Measurements from ENCODE around the gene SLC22A23.

Gene SLC22A23

GRCh38 chr6:3304500-3305215 lies 152.2 kb downstream of the SLC22A23 start:
- DNase-seq (ENCODE audit: extremely low read depth, low read depth), result no peak
- no peak overlapping the region for H3K4me3 ChIP-seq (replicated peaks; ENCODE audit: low read depth, low read length)
- no peak for TF ChIP-seq CTCF (IDR thresholded peaks at IDR 0.05; ENCODE audit: low read depth, low read length, missing control alignments)

GRCh38 chr6:3303795-3304411 lies 152.9 kb downstream of the SLC22A23 start:
- DNase-seq (ENCODE audit: extremely low read depth, low read depth), result no peak
- TF ChIP-seq CTCF (IDR thresholded peaks at IDR 0.05; ENCODE audit: low read depth, low read length, missing control alignments), result no peak
- H3K4me3 ChIP-seq (replicated peaks; ENCODE audit: low read depth, low read length), result no peak overlapping the region

GRCh38 chr6:3301506-3301905 lies 155.3 kb downstream of the SLC22A23 start:
- no peak for DNase-seq (ENCODE audit: extremely low read depth, low read depth)
- TF ChIP-seq CTCF (IDR thresholded peaks at IDR 0.05; ENCODE audit: low read depth, low read length, missing control alignments), result no peak
- no peak overlapping the region for H3K4me3 ChIP-seq (replicated peaks; ENCODE audit: low read depth, low read length)

- TF ChIP-seq CTCF (IDR thresholded peaks at IDR 0.05; ENCODE audit: low read depth, low read length, missing control alignments), result no peak
- no peak overlapping the region for H3K4me3 ChIP-seq (replicated peaks; ENCODE audit: low read depth, low read length)
- DNase-seq (ENCODE audit: extremely low read depth, low read depth), result no peak
Observed at GRCh38 chr6:3299221-3299620, 157.6 kb downstream of the SLC22A23 start.

GRCh38 chr6:3297909-3298308 lies 158.9 kb downstream of the SLC22A23 start:
- no peak for TF ChIP-seq CTCF (IDR thresholded peaks at IDR 0.05; ENCODE audit: low read depth, low read length, missing control alignments)
- DNase-seq (ENCODE audit: extremely low read depth, low read depth), result no peak
- H3K4me3 ChIP-seq (replicated peaks; ENCODE audit: low read depth, low read length), result no peak overlapping the region

- no peak for DNase-seq (ENCODE audit: extremely low read depth, low read depth)
- no peak for TF ChIP-seq CTCF (IDR thresholded peaks at IDR 0.05; ENCODE audit: low read depth, low read length, missing control alignments)
- no peak overlapping the region for H3K4me3 ChIP-seq (replicated peaks; ENCODE audit: low read depth, low read length)
Observed at GRCh38 chr6:3297006-3297405, 159.8 kb downstream of the SLC22A23 start.

Data from HFF-Myc (cell line).